Ishikawa (cell line): Measurements from ENCODE around the gene DSG2.

Experiments
- FOXM1 ChIP-seq: IDR thresholded peaks from 2 replicates; pipeline ENCODE4 v1.6.1; 2012; ENCODE audit warnings: low read depth, borderline replicate concordance
- MAX ChIP-seq: IDR thresholded peaks from 2 replicates; pipeline ENCODE4 v1.6.1; 2012
- REST ChIP-seq: IDR thresholded peaks from 2 replicates; pipeline ENCODE4 v1.6.1; 2012; ENCODE audit warnings: low read depth, mild to moderate bottlenecking
- TAF1 ChIP-seq: IDR thresholded peaks from 2 replicates; pipeline ENCODE4 v1.6.1; 2012; ENCODE audit warnings: low read depth, mild to moderate bottlenecking
- ZBTB7A ChIP-seq: IDR thresholded peaks from 2 replicates; pipeline ENCODE4 v1.6.1; 2012; ENCODE audit warnings: low read depth

GRCh38 chr18:31469629-31470028, 28.3 kb upstream of the DSG2 start:
- no peak for TF ChIP-seq MAX
- no peak for TF ChIP-seq ZBTB7A
- TF ChIP-seq REST: no peak
- no peak for TF ChIP-seq TAF1
- TF ChIP-seq FOXM1: no peak
